Natural killer cell (primary cell): ENCODE data around the gene FBXO31. TPM values are rescaled to one million over a fixed set of nuclear protein-coding genes. Genes with fewer than 3 reads are reported as not detected.

Experiments
- ATAC-seq, 3 donors: fragments of 150-1000 bp in 2 of 3; fragments of 200-7000 bp in 1 of 3; cut with Tn5 transposase; 1 replicate in 1 of 3; 2 replicates in 2 of 3; pipeline ENCODE4 v1.10.0; 2021; ENCODE audit warnings: mild to moderate bottlenecking in 2 of 3, moderate library complexity in 2 of 3
- DNase-seq, 2 donors: peaks; one replicate each; pipeline versions ENCODE4 v3.0.0 to v3.0.0-alpha.2; 2013 to 2021; ENCODE audit warnings: mixed read lengths in 1 of 2
- H3K27ac ChIP-seq: one replicate; pipeline ENCODE4 v1.5.1; 2013; ENCODE audit warnings: mild to moderate bottlenecking, low read length
- H3K27me3 ChIP-seq: one replicate; pipeline ENCODE4 v1.6.1; 2013; ENCODE audit warnings: low read length; ENCODE audit not compliant: control insufficient read depth, insufficient read depth
- H3K36me3 ChIP-seq: one replicate; pipeline ENCODE4 v1.6.1; 2013; ENCODE audit warnings: low read length; ENCODE audit not compliant: control insufficient read depth, insufficient read depth
- H3K4me1 ChIP-seq: one replicate; pipeline ENCODE4 v1.6.1; 2013; ENCODE audit warnings: low read length; ENCODE audit not compliant: control insufficient read depth, insufficient read depth
- H3K4me3 ChIP-seq: one replicate; pipeline ENCODE4 v1.5.1; 2013; ENCODE audit warnings: low read length
- H3K9me3 ChIP-seq: one replicate; pipeline ENCODE4 v1.6.1; 2013; ENCODE audit warnings: low read length; ENCODE audit not compliant: control insufficient read depth, insufficient read depth
- H3K27ac Mint-ChIP-seq, 2 donors: one replicate each; pipeline ENCODE4 v1.8.0; 2022; ENCODE audit warnings: mild to moderate bottlenecking in 2 of 2, mixed read lengths in 2 of 2, moderate library complexity in 1 of 2
- H3K27me3 Mint-ChIP-seq, 2 donors: one replicate each; pipeline ENCODE4 v1.8.0; 2022; ENCODE audit warnings: low read depth in 2 of 2, mixed read lengths in 2 of 2
- H3K36me3 Mint-ChIP-seq: one replicate; pipeline ENCODE4 v1.8.0; 2022; ENCODE audit warnings: mixed read lengths
- H3K4me1 Mint-ChIP-seq, 2 donors: one replicate each; pipeline ENCODE4 v1.8.0; 2022; ENCODE audit warnings: mixed read lengths in 2 of 2
- H3K4me3 Mint-ChIP-seq: one replicate; pipeline ENCODE4 v1.8.0; 2022; ENCODE audit warnings: mild to moderate bottlenecking, moderate library complexity, mixed read lengths
- H3K9me3 Mint-ChIP-seq, 2 donors: one replicate each; pipeline ENCODE4 v1.8.0; 2022; ENCODE audit warnings: mixed read lengths in 2 of 2
- WGBS: methylation state at CpG from one replicate; pipeline ENCODE4 v1.1.7; 2013; ENCODE audit warnings: missing lambda C conversion rate; ENCODE audit not compliant: insufficient coverage; 5-methylcytosine and 5-hydroxymethylcytosine counted together
- intact Hi-C: fragments of 100-400 bp; cut with micrococcal nuclease; formaldehyde crosslinking; loops from one replicate; pipeline ENCODE4 v1.14.2; 2022
- total RNA-seq, 4 donors: library from RNA; stranded (reverse); fragments of 120-200 nt in 1 of 4; gene quantifications; one replicate each; pipeline versions ENCODE4 v1.2.3 to v1.2.4, GENCODE V29; 2013 to 2022
- TF ChIP-seq, protein P1 (sequence below): fragments of 200-600 bp; IDR thresholded peaks from one replicate; pipeline ENCODE4 v1.8.0; 2022; ENCODE audit warnings: antibody characterized with exemption

FBXO31 gene
- total RNA-seq, 3 donors from 2014 or later (not counting 1 experiment from before 2014, with no cell fraction given) = 32.2 to 47.2 (median 37.6) TPM

DNA sequence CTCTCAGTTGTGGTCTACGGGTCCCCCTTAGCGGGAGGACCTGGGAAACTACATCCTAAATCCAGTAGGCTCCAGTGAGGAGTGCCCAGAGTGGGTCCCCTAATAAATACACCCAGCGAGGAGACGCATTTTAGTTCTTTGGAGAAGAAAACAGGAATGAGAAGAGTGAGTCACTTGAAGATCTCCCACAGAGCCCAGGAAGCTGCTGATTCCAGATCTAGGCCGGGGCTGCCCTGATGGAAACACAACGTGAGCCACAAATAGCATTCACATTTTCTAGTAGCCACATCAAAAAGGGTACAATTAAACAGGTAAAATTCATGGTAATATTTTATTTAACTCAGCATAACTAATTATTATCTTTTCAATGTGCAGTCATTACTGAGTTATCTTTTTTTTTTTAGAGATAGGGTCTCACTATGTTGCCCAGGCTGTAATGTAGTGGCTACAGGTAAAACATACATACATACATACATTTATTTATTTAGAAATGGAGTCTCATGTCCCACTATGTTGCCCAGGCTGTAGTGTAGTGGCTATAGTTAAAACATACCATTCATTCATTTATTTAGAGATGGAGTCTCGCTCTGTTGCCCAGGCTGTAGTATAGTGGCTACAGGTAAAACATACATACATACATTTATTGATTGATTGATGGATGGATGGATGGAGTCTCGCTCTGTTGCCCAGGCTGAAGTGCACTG lies 21.5 kb downstream of the FBXO31 start:
- TF ChIP-seq, protein P1, sequence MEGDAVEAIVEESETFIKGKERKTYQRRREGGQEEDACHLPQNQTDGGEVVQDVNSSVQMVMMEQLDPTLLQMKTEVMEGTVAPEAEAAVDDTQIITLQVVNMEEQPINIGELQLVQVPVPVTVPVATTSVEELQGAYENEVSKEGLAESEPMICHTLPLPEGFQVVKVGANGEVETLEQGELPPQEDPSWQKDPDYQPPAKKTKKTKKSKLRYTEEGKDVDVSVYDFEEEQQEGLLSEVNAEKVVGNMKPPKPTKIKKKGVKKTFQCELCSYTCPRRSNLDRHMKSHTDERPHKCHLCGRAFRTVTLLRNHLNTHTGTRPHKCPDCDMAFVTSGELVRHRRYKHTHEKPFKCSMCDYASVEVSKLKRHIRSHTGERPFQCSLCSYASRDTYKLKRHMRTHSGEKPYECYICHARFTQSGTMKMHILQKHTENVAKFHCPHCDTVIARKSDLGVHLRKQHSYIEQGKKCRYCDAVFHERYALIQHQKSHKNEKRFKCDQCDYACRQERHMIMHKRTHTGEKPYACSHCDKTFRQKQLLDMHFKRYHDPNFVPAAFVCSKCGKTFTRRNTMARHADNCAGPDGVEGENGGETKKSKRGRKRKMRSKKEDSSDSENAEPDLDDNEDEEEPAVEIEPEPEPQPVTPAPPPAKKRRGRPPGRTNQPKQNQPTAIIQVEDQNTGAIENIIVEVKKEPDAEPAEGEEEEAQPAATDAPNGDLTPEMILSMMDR = no peak
- Histone ChIP-seq H3K36me3 (peaks cover 28% of the 10 kb centered on the region), H3K27me3 (no peaks in the 10 kb centered on the region), H3K4me3 (no peak overlapping the region), H3K4me1 (peaks cover 10% of the 10 kb centered on the region), H3K27ac (no peak overlapping the region), H3K9me3 (no peaks in the 10 kb centered on the region)
- no peak overlapping the region for H3K4me3 Mint-ChIP-seq
- no peaks in the 10 kb centered on the region for H3K27me3 Mint-ChIP-seq
- no peaks in the 10 kb centered on the region for H3K36me3 Mint-ChIP-seq
- H3K27ac Mint-ChIP-seq = no peak overlapping the region
- ATAC-seq (no peak), DNase-seq (no peak)
- H3K9me3 Mint-ChIP-seq = no peaks in the 10 kb centered on the region
- WGBS = 96% methylated on average over 6 of the region's 8 CpGs
- peaks cover 20 to 27% of the 10 kb centered on the region in 2 donors for H3K4me1 Mint-ChIP-seq
- intact Hi-C loops = no loop called here

DNA sequence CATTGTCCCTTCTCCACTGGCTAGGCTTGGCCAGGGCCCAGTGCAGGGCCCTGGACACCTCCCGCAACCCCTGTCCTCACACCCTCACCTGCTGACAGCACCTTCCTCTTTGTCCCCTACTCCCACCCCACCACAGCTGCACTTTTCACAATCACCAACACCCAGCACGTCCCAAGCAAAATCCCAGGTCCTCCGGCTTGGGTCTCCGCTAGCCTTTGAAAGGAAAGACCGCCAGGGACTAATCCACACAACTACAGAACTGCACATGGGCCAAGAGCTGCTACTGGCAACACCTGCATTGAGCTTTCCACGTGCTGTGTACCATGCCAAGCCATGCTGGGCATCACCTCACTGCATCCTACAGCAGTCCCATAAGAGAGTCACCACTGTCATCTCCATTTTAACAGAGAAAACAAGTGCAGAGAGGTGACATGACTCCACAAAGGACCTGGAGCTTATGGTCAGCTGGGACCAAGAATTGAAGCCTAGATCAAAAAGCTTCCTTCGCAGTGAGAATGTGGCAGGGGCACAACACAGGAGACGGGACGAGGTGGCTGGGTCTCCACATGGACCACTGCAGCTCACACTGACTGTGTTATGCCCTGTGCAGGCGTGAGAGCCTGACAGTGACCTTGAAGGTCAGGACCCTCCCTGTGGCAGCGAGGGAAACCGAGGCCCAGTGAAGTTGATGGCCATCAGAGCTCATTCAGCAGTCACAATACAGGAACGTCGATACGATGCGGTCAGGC lies 22.5 kb downstream of the FBXO31 start:
- ATAC-seq = no peak
- Histone ChIP-seq H3K4me3 (no peak overlapping the region), H3K9me3 (no peaks in the 10 kb centered on the region), H3K27me3 (no peaks in the 10 kb centered on the region), H3K27ac (no peak overlapping the region), H3K36me3 (peaks cover 31% of the 10 kb centered on the region), H3K4me1 (peaks cover 10% of the 10 kb centered on the region)
- TF ChIP-seq, protein P1 = no peak
- Mint-ChIP-seq H3K27ac (no peak overlapping the region), H3K4me1 (peaks cover 20% of the 10 kb centered on the region in 2 donors), H3K27me3 (no peaks in the 10 kb centered on the region), H3K36me3 (no peaks in the 10 kb centered on the region), H3K9me3 (no peaks in the 10 kb centered on the region), H3K4me3 (no peak overlapping the region)
- intact Hi-C loops = no loop called here
- WGBS = 97% methylated on average over 16 of the region's 16 CpGs
- no peak for DNase-seq

DNA sequence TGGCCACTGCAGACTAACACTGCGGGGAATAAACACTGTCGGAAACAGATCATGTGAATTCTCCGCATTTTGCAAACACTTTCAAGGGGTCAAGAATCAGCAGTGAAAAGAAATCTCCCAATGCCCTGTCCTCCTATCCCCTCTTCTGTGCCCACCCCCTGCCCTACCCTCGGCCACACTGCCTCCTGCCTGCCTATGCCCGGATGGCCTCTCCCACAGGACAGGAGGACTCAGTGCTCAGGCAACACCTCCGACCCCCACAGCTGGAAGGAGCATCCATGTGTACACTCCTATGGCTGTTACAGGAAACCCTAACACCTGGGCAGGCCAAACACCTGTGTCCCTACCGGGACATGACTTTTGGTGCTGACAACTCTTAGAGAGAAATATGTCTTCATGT lies 24.5 kb downstream of the FBXO31 start:
- no peaks in the 10 kb centered on the region for H3K27me3 ChIP-seq
- ATAC-seq (no peak), DNase-seq (no peak)
- H3K27me3 Mint-ChIP-seq = no peaks in the 10 kb centered on the region
- H3K27ac ChIP-seq = no peak overlapping the region
- no peaks in the 10 kb centered on the region for H3K36me3 Mint-ChIP-seq
- peaks cover 4% of the 10 kb centered on the region for H3K4me1 ChIP-seq
- H3K4me3 ChIP-seq = no peak overlapping the region
- H3K4me1 Mint-ChIP-seq = peaks cover 7 to 9% of the 10 kb centered on the region in 2 donors
- intact Hi-C loops = no loop called here
- no peak overlapping the region for H3K4me3 Mint-ChIP-seq
- no peaks in the 10 kb centered on the region for H3K9me3 Mint-ChIP-seq
- H3K27ac Mint-ChIP-seq = no peak overlapping the region
- H3K36me3 ChIP-seq = peaks cover 31% of the 10 kb centered on the region
- H3K9me3 ChIP-seq = no peaks in the 10 kb centered on the region
- TF ChIP-seq, protein P1 = no peak
- WGBS = 98% methylated on average over 7 of the region's 7 CpGs
